H1 (cell line): ENCODE results near the gene NINJ2. TPM values are rescaled to one million over a fixed set of nuclear protein-coding genes. Genes with fewer than 3 reads are reported as not detected.

Experiments used
- CTCF ChIA-PET: fragments of 300-600 bp; sonication (Branson Sonifier 250); formaldehyde crosslinking; loops from one replicate; lab custom pipeline; 2021; ENCODE audit not compliant: partially characterized antibody; lab: Charles Lee
- POLR2A ChIA-PET: fragments of 300-600 bp; sonication (Branson Sonifier 250); formaldehyde crosslinking; loops from one replicate; lab custom pipeline; 2021; ENCODE audit warnings: inconsistent platforms; ENCODE audit not compliant: partially characterized antibody; lab: Charles Lee
- DNase-seq, 2 experiments: peaks; one replicate each; pipeline versions ENCODE4 v3.0.0 to v3.0.0-alpha.2; 2010 to 2022; ENCODE audit warnings: low spot score in 2 of 2, low read depth in 1 of 2, mixed read lengths in 1 of 2
- FAIRE-seq: peaks from 2 replicates; lab custom pipeline; 2011; peaks lifted over from hg19 to GRCh38; lab: Jason Lieb, UNC
- H2AFZ ChIP-seq: 2 replicates; pipeline ENCODE4 v1.8.1; 2012; ENCODE audit warnings: low read length, inconsistent platforms
- H2AK5ac ChIP-seq: 2 replicates; pipeline ENCODE4 v1.6.1; 2013; ENCODE audit warnings: low read depth, low read length
- H2BK120ac ChIP-seq: replicated peaks from 2 replicates; pipeline ENCODE3; 2013; ENCODE audit warnings: low read depth, low read length, inconsistent platforms
- H2BK12ac ChIP-seq: 2 replicates; pipeline ENCODE4 v1.6.1; 2013; ENCODE audit warnings: low read depth, low read length
- H2BK15ac ChIP-seq: 2 replicates; pipeline ENCODE4 v1.6.1; 2013; ENCODE audit warnings: low read length
- H2BK20ac ChIP-seq: 2 replicates; pipeline ENCODE4 v1.6.1; 2013; ENCODE audit warnings: low read length
- H2BK5ac ChIP-seq: 2 replicates; pipeline ENCODE4 v1.6.1; 2013; ENCODE audit warnings: low read depth, low read length
- H3K14ac ChIP-seq: 2 replicates; pipeline ENCODE4 v1.6.1; 2013; ENCODE audit warnings: inconsistent platforms; ENCODE audit not compliant: insufficient read length
- H3K18ac ChIP-seq: 2 replicates; pipeline ENCODE4 v1.6.1; 2013; ENCODE audit warnings: low read length; ENCODE audit errors: extremely low read depth
- H3K23ac ChIP-seq: 2 replicates; pipeline ENCODE4 v1.6.1; 2013; ENCODE audit warnings: inconsistent platforms; ENCODE audit not compliant: insufficient read length
- H3K23me2 ChIP-seq: 2 replicates; pipeline ENCODE4 v1.6.1; 2013; ENCODE audit warnings: low read depth, low read length
- H3K27ac ChIP-seq: 2 replicates; pipeline ENCODE4 v1.6.1; 2011; ENCODE audit warnings: low read depth, low read length, inconsistent platforms
- H3K27me3 ChIP-seq, 4 experiments: replicated peaks in 1 of 4; 1 replicate in 1 of 4; 2 replicates in 3 of 4; pipeline versions ENCODE4 v1.6.1 to v1.8.1; 2011 to 2013; ENCODE audit warnings: low read length in 3 of 4, mild to moderate bottlenecking in 3 of 4, inconsistent platforms in 2 of 4, mixed read lengths in 2 of 4, moderate library complexity in 1 of 4; ENCODE audit not compliant: control insufficient read depth in 3 of 4, insufficient read depth in 3 of 4; ENCODE audit errors: extremely low read depth in 1 of 4
- H3K36me3 ChIP-seq, 4 experiments: 2 replicates each; pipeline versions ENCODE4 v1.6.1 to v1.8.1; 2011 to 2013; ENCODE audit warnings: mild to moderate bottlenecking in 4 of 4, low read length in 3 of 4, moderate library complexity in 2 of 4, control low read depth in 1 of 4, inconsistent platforms in 1 of 4; ENCODE audit not compliant: insufficient read depth in 4 of 4, control insufficient read depth in 2 of 4
- H3K4ac ChIP-seq: replicated peaks from 2 replicates; pipeline ENCODE3; 2013; ENCODE audit warnings: low read length, low read depth, mixed read lengths, inconsistent platforms; ENCODE audit not compliant: insufficient read length
- H3K4me1 ChIP-seq, 4 experiments: replicated peaks in 1 of 4; 1 replicate in 1 of 4; 2 replicates in 3 of 4; pipeline versions ENCODE4 v1.6.1 to v1.8.1; 2011 to 2013; ENCODE audit warnings: low read length in 3 of 4, inconsistent platforms in 2 of 4, mixed read lengths in 1 of 4; ENCODE audit not compliant: insufficient read depth in 4 of 4, control insufficient read depth in 3 of 4
- H3K4me2 ChIP-seq, 2 experiments: 2 replicates each; pipeline versions ENCODE4 v1.6.1 to v1.8.1; 2011 to 2013; ENCODE audit warnings: low read depth in 2 of 2, low read length in 2 of 2, control low read depth in 1 of 2, inconsistent platforms in 1 of 2, mild to moderate bottlenecking in 1 of 2; ENCODE audit not compliant: insufficient read depth in 1 of 2
- H3K4me3 ChIP-seq, 4 experiments: fragments of 200-600, 300-600 bp in 1 of 4; sonication (generic), shearing (Covaris generic), sonication (Bioruptor Twin) in 1 of 4; 2 replicates each; pipeline versions ENCODE4 v1.5.1 to v1.8.1; 2011 to 2016; ENCODE audit warnings: low read length in 4 of 4, low read depth in 3 of 4, control low read depth in 2 of 4, inconsistent platforms in 2 of 4, mild to moderate bottlenecking in 2 of 4, mixed read lengths in 1 of 4, moderate library complexity in 1 of 4; ENCODE audit not compliant: insufficient read depth in 2 of 4; ENCODE audit errors: extremely low read depth in 1 of 4
- H3K56ac ChIP-seq: replicated peaks from 2 replicates; pipeline ENCODE3; 2013; ENCODE audit warnings: low read depth, mild to moderate bottlenecking, mixed read lengths, low read length, inconsistent platforms; ENCODE audit not compliant: insufficient read length
- H3K79me1 ChIP-seq: 2 replicates; pipeline ENCODE4 v1.6.1; 2013; ENCODE audit warnings: low read depth, low read length, control low read depth
- H3K79me2 ChIP-seq, 2 experiments: 2 replicates each; pipeline versions ENCODE4 v1.6.1 to v1.8.1; 2012 to 2013; ENCODE audit warnings: low read length in 2 of 2, mild to moderate bottlenecking in 2 of 2, inconsistent platforms in 1 of 2; ENCODE audit not compliant: insufficient read depth in 2 of 2, control insufficient read depth in 1 of 2
- H3K9ac ChIP-seq, 4 experiments: replicated peaks in 1 of 4; 1 replicate in 1 of 4; 2 replicates in 3 of 4; pipeline versions ENCODE4 v1.6.1 to v1.8.1; 2011 to 2013; ENCODE audit warnings: low read depth in 3 of 4, low read length in 3 of 4, control low read depth in 2 of 4, mild to moderate bottlenecking in 2 of 4, moderate library complexity in 2 of 4, inconsistent platforms in 1 of 4; ENCODE audit errors: extremely low read depth in 1 of 4
- H3K9me3 ChIP-seq, 2 experiments: 2 replicates each; pipeline versions ENCODE4 v1.6.1 to v1.8.1; 2012 to 2013; ENCODE audit warnings: mild to moderate bottlenecking in 2 of 2, moderate library complexity in 2 of 2, control low read depth in 1 of 2, inconsistent platforms in 1 of 2, low read depth in 1 of 2, low read length in 1 of 2, mixed read lengths in 1 of 2; ENCODE audit not compliant: insufficient read depth in 2 of 2
- H4K20me1 ChIP-seq, 2 experiments: replicated peaks in 1 of 2; 2 replicates each; pipeline versions ENCODE3 to v1.8.1; 2011 to 2013; ENCODE audit warnings: inconsistent platforms in 2 of 2, low read length in 2 of 2, mild to moderate bottlenecking in 1 of 2; ENCODE audit not compliant: insufficient read depth in 2 of 2, control insufficient read depth in 1 of 2
- H4K5ac ChIP-seq: 2 replicates; pipeline ENCODE4 v1.6.1; 2013; ENCODE audit warnings: low read length, low read depth, mixed read lengths, inconsistent platforms; ENCODE audit not compliant: insufficient read length
- H4K8ac ChIP-seq: 2 replicates; pipeline ENCODE4 v1.8.0; 2013; ENCODE audit warnings: mild to moderate bottlenecking, moderate library complexity, low read length, inconsistent platforms; ENCODE audit not compliant: insufficient read depth; ENCODE audit errors: extremely low read depth
- H4K91ac ChIP-seq: replicated peaks from 2 replicates; pipeline ENCODE3; 2013; ENCODE audit warnings: low read length, mixed read lengths, inconsistent platforms; ENCODE audit not compliant: insufficient read length
- BACH1 ChIP-seq: IDR thresholded peaks from 2 replicates; pipeline ENCODE4 v1.6.1; 2012; ENCODE audit warnings: low read length, improper control_type of control experiment
- BCL11A ChIP-seq, 2 experiments: IDR thresholded peaks; one replicate each; pipeline ENCODE4 v1.6.1; 2011; ENCODE audit warnings: low read depth in 2 of 2, low read length in 2 of 2, mild to moderate bottlenecking in 2 of 2
- BRCA1 ChIP-seq: IDR thresholded peaks from 2 replicates; pipeline ENCODE4 v1.6.1; 2012; ENCODE audit warnings: low read depth, low read length, improper control_type of control experiment
- CBX8 ChIP-seq: fragments of 300-800, 300-1000 bp; sonication (generic); IDR thresholded peaks from 2 replicates; pipeline ENCODE4 v1.7.1; 2016; ENCODE audit warnings: low read depth, low read length, borderline replicate concordance
- CEBPB ChIP-seq: IDR thresholded peaks from 2 replicates; pipeline ENCODE4 v1.6.1; 2012; ENCODE audit warnings: low read depth, low read length
- FOSL1 ChIP-seq: IDR thresholded peaks from 2 replicates; pipeline ENCODE4 v1.6.1; 2011; ENCODE audit warnings: mild to moderate bottlenecking, low read depth, low read length, moderate library complexity; ENCODE audit not compliant: insufficient read depth
- JUN ChIP-seq: IDR thresholded peaks from 2 replicates; pipeline ENCODE4 v1.6.1; 2011; ENCODE audit warnings: low read depth, mild to moderate bottlenecking, improper control_type of control experiment, low read length
- KDM1A ChIP-seq: fragments of 200-600, 300-600 bp; sonication (generic); IDR thresholded peaks from 2 replicates; pipeline ENCODE4 v1.7.1; 2016; ENCODE audit warnings: mild to moderate bottlenecking, low read length, borderline replicate concordance
- KDM5A ChIP-seq: fragments of 200-600 bp; IDR thresholded peaks from 2 replicates; pipeline ENCODE4 v1.7.1; 2012; ENCODE audit warnings: mild to moderate bottlenecking, low read length, inconsistent platforms, mixed read lengths
- SAP30 ChIP-seq: fragments of 300-600 bp; sonication (generic); IDR thresholded peaks from 2 replicates; pipeline ENCODE4 v1.7.1; 2012; ENCODE audit warnings: low read length, moderate library complexity, mild to moderate bottlenecking, inconsistent platforms; ENCODE audit not compliant: insufficient read depth, insufficient replicate concordance
- SP1 ChIP-seq: IDR thresholded peaks from 2 replicates; pipeline ENCODE4 v1.6.1; 2011; ENCODE audit warnings: low read depth, low read length
- SP4 ChIP-seq: IDR thresholded peaks from 2 replicates; pipeline ENCODE4 v1.6.1; 2012; ENCODE audit warnings: low read length, inconsistent platforms
- TAF1 ChIP-seq: IDR thresholded peaks from 2 replicates; pipeline ENCODE4 v1.6.1; 2011; ENCODE audit warnings: mild to moderate bottlenecking, low read depth, low read length
- WGBS, 2 experiments: shearing (Covaris generic) in 1 of 2; methylation state at CpG; one replicate each; pipeline versions ENCODE4 v1.1.6 to v1.1.7; 2013 to 2015; ENCODE audit warnings: low lambda C conversion rate in 2 of 2, mixed read lengths in 2 of 2, inconsistent platforms in 1 of 2, low coverage in 1 of 2, missing lambda C conversion rate in 1 of 2; ENCODE audit not compliant: insufficient replicate concordance in 2 of 2, insufficient coverage in 1 of 2, insufficient read length in 1 of 2; ENCODE audit errors: extremely low coverage in 1 of 2, missing lambda C conversion rate in 1 of 2; 5-methylcytosine and 5-hydroxymethylcytosine counted together
- polyA plus RNA-seq, 7 experiments: library from polyadenylated mRNA; depleted of rRNA in 3 of 7; stranded (reverse) in 5 of 7; unstranded in 2 of 7; fragments of >200 nt in 5 of 7; fragments of 200-250 nt in 2 of 7; gene quantifications; 1 replicate in 5 of 7; 2 replicates in 1 of 7; 4 replicates in 1 of 7; pipeline versions ENCODE4 v1.2.1 to v1.2.3, GENCODE V29; 2011 to 2013; ENCODE audit warnings: missing spikeins in 2 of 7, mixed read lengths in 2 of 7
- total RNA-seq: library from RNA; stranded (reverse); fragmentation: NEBNext Ultra II Directional; extraction: Animal tissue kit (Norgen Biotek cat#: 25700); gene quantifications from 2 replicates; pipeline ENCODE4 v1.2.1, GENCODE V29; 2021
- TF ChIP-seq, protein P1 (sequence below): IDR thresholded peaks from 2 replicates; pipeline ENCODE4 v1.6.1; 2012; ENCODE audit warnings: inconsistent platforms
- TF ChIP-seq, protein P2 (sequence below): IDR thresholded peaks from 2 replicates; pipeline ENCODE4 v1.6.1; 2011; ENCODE audit warnings: low read length, improper control_type of control experiment

Gene NINJ2
- total and polyA plus RNA-seq, 2 of the 8 experiments (the other 6 are each of a cell fraction or from before 2014, with no cell fraction given), result 1.4 TPM; not detected in 1

- no peak overlapping the region for H3K23ac ChIP-seq
- no peaks in the 10 kb centered on the region for H3K79me2 ChIP-seq
- no peaks in the 10 kb centered on the region for H4K20me1 ChIP-seq
- no peak overlapping the region for H2BK15ac ChIP-seq
- no peak overlapping the region for H3K18ac ChIP-seq
- no peak overlapping the region for H3K27ac ChIP-seq
- POLR2A ChIA-PET, result no interaction called here
- H4K5ac ChIP-seq, result no peak overlapping the region
- no peaks in the 10 kb centered on the region for H3K23me2 ChIP-seq
- no peaks in the 10 kb centered on the region for H3K9me3 ChIP-seq
- 96% methylated on average over 13 of the region's 14 CpGs; no CpG with 5 or more reads in 1 of the 2 experiments for WGBS, 2 experiments
- no peak overlapping the region for H3K9ac ChIP-seq
- no peak overlapping the region for H3K4me2 ChIP-seq
- H3K27me3 ChIP-seq, result no peaks in the 10 kb centered on the region
- H3K56ac ChIP-seq, result no peak overlapping the region
- H3K4me3 ChIP-seq, result no peak overlapping the region
- H3K4me1 ChIP-seq, result no peaks in the 10 kb centered on the region
- no peak for FAIRE-seq
- H2BK20ac ChIP-seq, result no peak overlapping the region
- no peak overlapping the region for H2BK12ac ChIP-seq
- no peak overlapping the region for H2BK120ac ChIP-seq
- no peak overlapping the region for H2AK5ac ChIP-seq
- no peaks in the 10 kb centered on the region for H3K79me1 ChIP-seq
- H4K8ac ChIP-seq, result no peak overlapping the region
- H2BK5ac ChIP-seq, result no peak overlapping the region
- H3K14ac ChIP-seq, result no peak overlapping the region
- CTCF ChIA-PET, result interaction anchor here (1.3 to 3.8 kb wide), 2 partner anchors 14 to 119 kb away, joined by 3 to 15 read pairs; no protein-coding TSS in a partner anchor
- no peak overlapping the region for H2AFZ ChIP-seq
- H3K36me3 ChIP-seq, result no peaks in the 10 kb centered on the region
- DNase-seq, result no peak
- no peak overlapping the region for H4K91ac ChIP-seq
- H3K4ac ChIP-seq, result no peak overlapping the region
- TF ChIP-seq BCL11A (IDR thresholded peaks at IDR 0.05; ENCODE audit: low read depth in 2 of 2, low read length in 2 of 2), result no peak
- TF ChIP-seq SAP30, result no peak
- TF ChIP-seq JUN, result no peak
- TF ChIP-seq KDM5A, result no peak
- no peak for TF ChIP-seq CEBPB
- no peak for TF ChIP-seq BACH1
- TF ChIP-seq SP1, result no peak
- no peak for TF ChIP-seq SP4
- no peak for TF ChIP-seq TAF1
- no peak for TF ChIP-seq CBX8
- TF ChIP-seq FOSL1, result no peak
- TF ChIP-seq, protein P1, sequence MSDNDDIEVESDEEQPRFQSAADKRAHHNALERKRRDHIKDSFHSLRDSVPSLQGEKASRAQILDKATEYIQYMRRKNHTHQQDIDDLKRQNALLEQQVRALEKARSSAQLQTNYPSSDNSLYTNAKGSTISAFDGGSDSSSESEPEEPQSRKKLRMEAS, result no peak
- TF ChIP-seq BRCA1, result no peak
- TF ChIP-seq, protein P2, sequence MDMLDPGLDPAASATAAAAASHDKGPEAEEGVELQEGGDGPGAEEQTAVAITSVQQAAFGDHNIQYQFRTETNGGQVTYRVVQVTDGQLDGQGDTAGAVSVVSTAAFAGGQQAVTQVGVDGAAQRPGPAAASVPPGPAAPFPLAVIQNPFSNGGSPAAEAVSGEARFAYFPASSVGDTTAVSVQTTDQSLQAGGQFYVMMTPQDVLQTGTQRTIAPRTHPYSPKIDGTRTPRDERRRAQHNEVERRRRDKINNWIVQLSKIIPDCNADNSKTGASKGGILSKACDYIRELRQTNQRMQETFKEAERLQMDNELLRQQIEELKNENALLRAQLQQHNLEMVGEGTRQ, result no peak
- TF ChIP-seq KDM1A, result no peak
Observed at GRCh38 chr12:561391-561705, 101.9 kb downstream of the NINJ2 start.
